ENCODE data around the gene UBE2E1.
"Not testable (repeated sequence)": the region's sequence is repeated elsewhere in the genome, so short reads cannot be mapped to it uniquely, and the experiment has no call there.

The UBE2E1 gene

GRCh38 chr3:23822559-23822958, 16.8 kb downstream of the UBE2E1 start:
- no peak for DNase-seq

GRCh38 chr3:23823620-23824019, 17.9 kb downstream of the UBE2E1 start:
- DNase-seq: no peak

- DNase-seq: no peak
Observed at GRCh38 chr3:23824699-23825444, 19.1 kb downstream of the UBE2E1 start.

- no peak for DNase-seq
Observed at GRCh38 chr3:23825802-23826201, 20.0 kb downstream of the UBE2E1 start.

- no peak for DNase-seq
Observed at GRCh38 chr3:23826382-23827064, 20.8 kb downstream of the UBE2E1 start.

- DNase-seq: no peak
Observed at GRCh38 chr3:23829242-23829934, 23.6 kb downstream of the UBE2E1 start.

- DNase-seq: peak; percentile 30
Observed at GRCh38 chr3:23830869-23831484, 25.2 kb downstream of the UBE2E1 start.

GRCh38 chr3:23831517-23832394, 26.0 kb downstream of the UBE2E1 start:
- DNase-seq: no peak

GRCh38 chr3:23832523-23832922, 26.8 kb downstream of the UBE2E1 start:
- DNase-seq: no peak

GRCh38 chr3:23834082-23834870, 28.5 kb downstream of the UBE2E1 start:
- no peak for DNase-seq

- DNase-seq: peak; percentile 4
Observed at GRCh38 chr3:23835087-23835486, 29.3 kb downstream of the UBE2E1 start.

- no peak for DNase-seq
Observed at GRCh38 chr3:23835802-23836201, 30.0 kb downstream of the UBE2E1 start.

GRCh38 chr3:23836536-23837230, 30.9 kb downstream of the UBE2E1 start:
- no peak for DNase-seq

- no peak for DNase-seq
Observed at GRCh38 chr3:23837286-23837685, 31.5 kb downstream of the UBE2E1 start.

- no peak for DNase-seq
Observed at GRCh38 chr3:23837691-23838090, 31.9 kb downstream of the UBE2E1 start.

- DNase-seq: peak; percentile 16
Observed at GRCh38 chr3:23840521-23840920, 34.8 kb downstream of the UBE2E1 start.

GRCh38 chr3:23843869-23844268, 38.1 kb downstream of the UBE2E1 start:
- no peak for DNase-seq

- DNase-seq: no peak
Observed at GRCh38 chr3:23845326-23846216, 39.8 kb downstream of the UBE2E1 start.

- not testable (repeated sequence) for DNase-seq
Observed at GRCh38 chr3:23849462-23849861, 43.7 kb downstream of the UBE2E1 start.

- peak; percentile 57 for DNase-seq
Observed at GRCh38 chr3:23856286-23856685, 50.5 kb downstream of the UBE2E1 start.

Data from NCI-H82 (cell line).